ENCODE measurements around the gene COPS3. TPM values are rescaled to one million over a fixed set of nuclear protein-coding genes. Genes with fewer than 3 reads are reported as not detected.

The COPS3 gene
- total RNA-seq, 1 experiment from 2014 or later, result 125 TPM

DNA sequence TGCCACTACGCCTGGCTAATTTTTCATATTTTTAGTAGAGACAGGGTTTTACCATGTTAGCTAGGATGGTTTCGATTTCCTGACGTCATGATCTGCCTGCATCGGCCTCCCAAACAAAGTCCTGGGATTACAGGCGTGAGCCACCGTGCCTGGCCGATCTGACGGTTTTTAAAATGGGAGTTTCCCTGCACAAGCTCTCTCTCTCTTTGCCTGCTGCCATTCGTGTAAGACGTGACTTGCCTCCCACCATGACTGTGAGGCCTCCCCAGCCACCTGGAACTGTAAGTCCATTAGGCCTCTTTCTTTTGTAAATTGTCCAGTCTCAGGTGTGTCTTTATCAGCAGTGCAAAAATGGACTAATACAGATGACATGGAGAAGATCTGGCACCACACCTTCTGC, 39.4 kb downstream of the COPS3 start:
- no peak for DNase-seq
- Histone ChIP-seq H3K4me3 (ENCODE audit: insufficient read depth, low read depth, low read length) (no peak overlapping the region), H3K27me3 (ENCODE audit: control insufficient read depth, insufficient read depth, low read length) (no peaks in the 10 kb centered on the region)

DNA sequence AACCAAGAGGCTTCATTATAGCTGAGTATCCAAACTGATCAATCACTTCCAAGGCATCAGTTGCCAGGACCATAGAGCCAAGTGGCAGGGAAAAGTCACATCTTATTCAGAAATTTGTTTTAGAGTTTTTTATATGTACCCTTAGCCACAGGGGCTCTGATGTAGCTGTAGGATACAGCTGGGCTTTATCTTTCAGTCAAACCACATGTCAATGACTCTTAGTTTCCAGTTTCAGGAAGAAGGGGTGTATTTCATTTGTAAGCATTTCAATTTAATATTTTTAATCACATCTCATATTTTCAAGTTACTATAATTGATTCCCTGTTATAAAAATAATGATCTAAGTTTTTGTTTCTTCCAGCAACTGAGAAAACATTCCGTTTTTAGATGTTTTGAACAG, 41.2 kb downstream of the COPS3 start:
- Histone ChIP-seq H3K27me3 (ENCODE audit: control insufficient read depth, insufficient read depth, low read length) (no peaks in the 10 kb centered on the region), H3K36me3 (replicated peaks; ENCODE audit: control insufficient read depth, insufficient read depth, low read length) (no peaks in the 10 kb centered on the region)
- DNase-seq, result no peak

More for the DNA sequence above, 39.4 kb downstream of the COPS3 start:
- H3K36me3 ChIP-seq (replicated peaks; ENCODE audit: control insufficient read depth, insufficient read depth, low read length), result no peaks in the 10 kb centered on the region

DNA sequence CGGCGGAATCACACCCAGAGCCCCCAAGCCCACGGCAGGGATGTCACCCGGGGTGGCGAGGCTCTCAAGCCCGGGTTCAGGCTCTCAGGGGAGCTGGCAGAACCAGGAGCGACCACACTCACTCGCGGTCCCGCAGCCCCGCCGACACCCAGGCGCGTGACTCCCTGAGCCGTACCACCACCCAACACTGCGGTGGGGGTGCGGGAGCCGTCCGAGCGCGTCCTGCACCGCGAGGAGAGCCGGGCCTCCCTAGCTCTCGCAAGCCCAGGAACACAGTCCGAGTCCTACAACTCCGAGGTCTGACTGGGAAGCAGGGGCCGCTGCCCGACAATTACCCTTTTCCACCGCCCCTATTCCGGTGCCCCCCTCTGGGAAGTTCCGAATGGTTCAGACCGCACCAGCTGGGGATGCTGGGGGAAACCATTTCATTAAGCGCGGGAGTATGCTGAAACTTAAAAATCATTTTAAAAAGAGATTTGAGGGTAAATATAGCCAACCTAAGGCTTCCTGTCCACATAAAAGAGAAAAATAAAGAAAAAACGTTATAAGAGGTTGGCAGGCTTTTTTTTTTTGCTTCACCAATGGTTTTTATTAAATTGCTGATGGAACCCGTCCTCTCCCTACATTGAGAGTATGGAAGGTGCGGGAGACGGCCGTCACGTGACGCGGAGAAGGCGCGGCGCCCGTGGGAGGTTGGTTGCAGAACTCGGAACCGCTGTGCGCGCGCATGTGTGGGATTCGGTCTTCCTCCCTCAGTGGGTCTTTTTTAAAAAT, 43.8 kb downstream of the COPS3 start, which contains the start of gene FLCN:
TSS of gene FLCN (minus strand) at position 143 of the 774 bp plus-strand sequence. CDS start 9,031 bp downstream, outside the sequence.
- H3K27me3 ChIP-seq (ENCODE audit: control insufficient read depth, insufficient read depth, low read length), result no peaks in the 10 kb centered on the region
- peak within 1 kb of the TSS; percentile 96 for H3K4me3 ChIP-seq (ENCODE audit: insufficient read depth, low read depth, low read length)
- peaks cover 2% of the 10 kb centered on the region for H3K36me3 ChIP-seq (replicated peaks; ENCODE audit: control insufficient read depth, insufficient read depth, low read length)
- DNase-seq, result peak; percentile 93

More for the DNA sequence above, 41.2 kb downstream of the COPS3 start:
- H3K4me3 ChIP-seq (ENCODE audit: insufficient read depth, low read depth, low read length), result no peak overlapping the region

DNA sequence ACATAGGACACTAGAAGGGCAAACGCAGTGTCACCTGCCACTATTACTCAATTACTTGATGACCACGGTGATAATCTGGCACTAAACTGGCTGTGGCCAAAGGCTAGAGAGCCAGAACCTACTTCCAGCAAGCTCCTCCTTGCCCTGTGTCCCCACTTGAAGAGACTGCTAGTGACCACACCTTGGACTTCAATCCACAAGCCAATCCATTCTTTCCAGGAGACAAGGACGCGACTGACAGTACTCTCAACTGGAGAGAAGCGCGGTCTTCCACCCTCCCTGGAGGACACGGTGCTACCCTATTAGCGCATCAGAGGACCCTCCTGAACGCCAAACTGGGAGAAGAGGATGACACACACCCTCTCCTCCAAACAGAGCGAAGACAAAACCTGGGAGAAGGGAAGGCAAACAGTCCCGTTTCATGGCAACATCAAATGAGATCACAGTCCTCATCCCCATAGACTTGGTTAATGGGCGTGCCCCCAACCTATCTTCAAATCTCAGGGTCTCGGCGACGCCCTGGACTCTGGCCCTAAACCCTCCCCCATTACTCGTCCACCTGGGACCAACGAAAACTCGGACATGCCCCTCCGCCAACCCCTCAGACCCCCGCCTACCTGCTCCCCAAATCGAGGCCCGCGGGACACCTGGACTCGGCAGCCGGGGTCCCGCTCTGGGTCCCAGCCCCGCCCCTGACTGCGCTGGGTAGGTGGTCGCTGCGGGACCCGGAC, 44.6 kb downstream of the COPS3 start:
- Histone ChIP-seq H3K36me3 (replicated peaks; ENCODE audit: control insufficient read depth, insufficient read depth, low read length) (peaks cover 7% of the 10 kb centered on the region), H3K4me3 (ENCODE audit: insufficient read depth, low read depth, low read length) (peak overlapping the region; percentile 96), H3K27me3 (ENCODE audit: control insufficient read depth, insufficient read depth, low read length) (no peaks in the 10 kb centered on the region)
- DNase-seq, result no peak

DNA sequence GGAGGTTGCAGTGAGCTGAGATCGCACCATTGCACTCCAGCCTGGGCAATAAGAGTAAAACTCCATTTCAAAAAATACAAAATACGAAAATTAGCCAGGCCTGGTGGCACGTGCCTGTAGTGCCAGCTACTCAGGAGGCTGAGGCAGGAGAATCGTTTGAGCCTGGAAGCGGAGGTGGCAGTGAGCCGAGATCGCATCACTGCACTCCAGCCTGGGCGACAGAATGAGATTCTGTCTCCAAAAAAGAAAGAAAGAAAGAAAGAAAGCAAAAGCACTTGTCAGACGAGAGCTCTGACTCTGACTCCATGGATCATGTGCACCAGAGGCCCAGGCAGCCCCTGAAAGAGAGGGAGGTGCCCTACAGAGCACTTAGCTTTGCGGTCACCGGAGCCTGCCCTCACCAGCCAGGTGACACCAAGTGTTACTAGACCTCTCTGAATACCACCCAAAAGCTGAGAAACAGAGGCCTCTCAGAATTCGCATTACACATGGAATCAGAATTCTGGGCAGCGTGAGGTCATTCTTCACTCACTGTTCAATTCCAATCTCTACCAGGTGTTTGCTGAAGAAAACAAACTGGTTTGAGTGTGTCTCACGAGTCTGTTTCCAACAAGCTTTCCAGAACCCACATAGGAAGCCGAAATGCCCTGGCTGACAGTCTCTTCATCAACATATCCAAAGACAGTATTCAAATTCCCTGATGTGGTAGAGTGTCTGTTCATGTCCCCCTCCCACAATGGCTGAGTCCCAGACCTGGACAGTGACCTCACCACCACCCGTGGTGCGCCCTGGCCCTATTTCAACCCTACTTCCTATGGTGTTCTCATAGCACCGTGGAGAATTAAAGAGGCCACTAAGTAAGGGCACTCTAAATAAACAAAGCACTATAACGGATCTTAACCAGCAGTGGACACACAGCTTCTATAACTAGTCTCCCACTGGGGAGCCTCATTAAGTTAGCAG, 45.6 kb downstream of the COPS3 start:
- Histone ChIP-seq H3K27me3 (ENCODE audit: control insufficient read depth, insufficient read depth, low read length) (no peaks in the 10 kb centered on the region), H3K4me3 (ENCODE audit: insufficient read depth, low read depth, low read length) (peak overlapping the region; percentile 96; the same call in 1 of the 2 replicates)
- DNase-seq, result peak; percentile 38

DNA sequence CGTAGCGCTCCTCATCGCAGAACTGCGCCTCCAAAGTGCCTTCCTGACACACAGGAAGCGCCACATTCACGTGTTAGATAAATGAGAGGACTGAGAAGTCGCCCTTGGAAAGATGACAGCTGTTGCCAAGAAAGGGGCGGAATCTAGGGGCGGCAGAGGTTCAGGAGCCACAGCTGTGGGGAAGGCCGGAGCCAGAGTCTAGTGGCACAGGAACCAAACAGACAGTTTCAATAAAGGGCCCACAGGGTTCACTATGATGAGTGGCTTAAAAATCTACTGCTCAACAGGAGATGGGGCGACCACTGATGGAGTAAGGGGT, 48.8 kb downstream of the COPS3 start:
- peaks cover 21% of the 10 kb centered on the region for H3K36me3 ChIP-seq (replicated peaks; ENCODE audit: control insufficient read depth, insufficient read depth, low read length)
- no peaks in the 10 kb centered on the region for H3K27me3 ChIP-seq (ENCODE audit: control insufficient read depth, insufficient read depth, low read length)
- DNase-seq, result no peak
- H3K4me3 ChIP-seq (ENCODE audit: insufficient read depth, low read depth, low read length), result no peak overlapping the region

More for the DNA sequence above, 45.6 kb downstream of the COPS3 start:
- H3K36me3 ChIP-seq (replicated peaks; ENCODE audit: control insufficient read depth, insufficient read depth, low read length), result peaks cover 7% of the 10 kb centered on the region

DNA sequence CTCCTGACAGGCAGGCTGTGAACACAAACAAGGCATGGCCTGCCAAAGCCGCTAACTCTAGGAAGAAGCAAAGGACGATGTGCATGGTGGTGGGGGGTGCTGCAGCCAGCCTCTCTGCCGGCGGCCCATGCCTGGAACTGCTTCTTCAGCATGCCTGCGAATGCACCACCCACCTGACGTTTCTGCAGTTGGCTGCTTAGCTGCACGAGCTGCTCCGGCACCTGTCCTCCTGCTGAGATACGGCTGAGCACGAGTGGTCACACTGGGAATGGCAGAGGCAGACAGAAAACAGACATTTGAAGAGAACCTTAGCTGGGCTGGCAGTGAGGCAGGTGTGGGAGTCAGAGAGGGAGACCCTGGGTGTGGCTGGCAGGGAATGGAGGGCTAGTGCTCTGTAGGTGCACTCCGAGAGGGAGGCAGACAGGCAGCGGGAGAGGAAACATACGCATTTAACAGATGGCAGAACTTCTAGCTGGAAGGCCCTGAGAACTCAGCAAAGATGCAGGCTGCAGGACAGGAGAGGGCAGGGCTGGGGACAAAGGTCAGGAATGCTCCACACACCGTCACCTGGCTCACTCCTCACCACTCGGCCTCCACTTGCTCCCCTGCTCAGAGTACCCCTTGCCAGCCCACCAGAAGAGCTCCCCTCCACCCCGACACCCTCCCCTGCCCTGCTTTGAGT, 49.3 kb downstream of the COPS3 start:
- H3K27me3 ChIP-seq (ENCODE audit: control insufficient read depth, insufficient read depth, low read length), result no peaks in the 10 kb centered on the region
- DNase-seq, result peak; percentile 23
- H3K36me3 ChIP-seq (replicated peaks; ENCODE audit: control insufficient read depth, insufficient read depth, low read length), result peaks cover 23% of the 10 kb centered on the region
- H3K4me3 ChIP-seq (ENCODE audit: insufficient read depth, low read depth, low read length), result no peak overlapping the region

DNA sequence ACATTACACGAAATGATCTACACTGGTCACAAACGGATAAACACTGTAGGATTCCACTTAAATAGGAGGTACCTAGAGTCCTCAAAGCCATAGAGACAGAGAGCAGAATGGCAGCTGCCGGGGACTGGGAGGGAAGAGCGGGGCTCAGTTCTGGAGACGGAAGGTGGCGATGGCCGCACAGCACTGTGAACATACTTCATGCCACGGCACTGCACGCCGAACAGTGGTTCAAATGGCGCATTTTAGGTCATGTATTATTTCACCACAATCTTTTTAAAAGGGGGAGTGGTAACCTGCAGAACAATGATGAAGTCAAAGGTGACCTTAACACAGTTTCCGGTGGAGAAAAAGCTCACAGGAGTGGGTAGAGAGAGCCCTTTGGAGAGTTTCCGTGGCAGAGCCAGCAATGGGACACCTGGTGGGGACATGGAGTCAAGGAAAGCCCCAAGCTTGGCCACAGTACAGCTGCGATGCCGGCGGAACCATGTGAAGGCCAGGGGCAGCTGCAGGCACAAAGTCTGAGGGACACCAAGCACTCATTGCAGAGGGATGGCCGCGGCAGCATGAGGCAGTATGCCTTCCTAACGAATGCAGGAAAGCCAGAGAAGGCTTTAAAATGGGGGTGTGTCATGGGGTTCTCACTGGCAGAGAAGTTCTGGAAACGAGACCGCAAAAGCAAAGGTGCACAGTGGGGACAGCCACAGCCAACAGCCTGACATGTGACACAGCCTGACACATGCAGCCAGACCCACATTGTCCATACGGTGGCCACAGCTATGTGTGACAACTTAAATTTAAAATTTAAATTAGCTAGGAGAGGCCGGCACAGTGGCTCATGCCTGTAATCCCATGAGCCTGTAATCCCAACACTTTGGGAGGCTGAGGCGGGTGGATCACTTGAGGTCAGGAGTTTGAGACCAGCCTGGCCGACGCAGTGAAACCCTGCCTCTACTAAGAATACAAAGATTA, 51.3 kb downstream of the COPS3 start:
- Histone ChIP-seq H3K4me3 (ENCODE audit: insufficient read depth, low read depth, low read length) (no peak overlapping the region), H3K27me3 (ENCODE audit: control insufficient read depth, insufficient read depth, low read length) (no peaks in the 10 kb centered on the region), H3K36me3 (replicated peaks; ENCODE audit: control insufficient read depth, insufficient read depth, low read length) (peaks cover 39% of the 10 kb centered on the region)
- no peak for DNase-seq

DNA sequence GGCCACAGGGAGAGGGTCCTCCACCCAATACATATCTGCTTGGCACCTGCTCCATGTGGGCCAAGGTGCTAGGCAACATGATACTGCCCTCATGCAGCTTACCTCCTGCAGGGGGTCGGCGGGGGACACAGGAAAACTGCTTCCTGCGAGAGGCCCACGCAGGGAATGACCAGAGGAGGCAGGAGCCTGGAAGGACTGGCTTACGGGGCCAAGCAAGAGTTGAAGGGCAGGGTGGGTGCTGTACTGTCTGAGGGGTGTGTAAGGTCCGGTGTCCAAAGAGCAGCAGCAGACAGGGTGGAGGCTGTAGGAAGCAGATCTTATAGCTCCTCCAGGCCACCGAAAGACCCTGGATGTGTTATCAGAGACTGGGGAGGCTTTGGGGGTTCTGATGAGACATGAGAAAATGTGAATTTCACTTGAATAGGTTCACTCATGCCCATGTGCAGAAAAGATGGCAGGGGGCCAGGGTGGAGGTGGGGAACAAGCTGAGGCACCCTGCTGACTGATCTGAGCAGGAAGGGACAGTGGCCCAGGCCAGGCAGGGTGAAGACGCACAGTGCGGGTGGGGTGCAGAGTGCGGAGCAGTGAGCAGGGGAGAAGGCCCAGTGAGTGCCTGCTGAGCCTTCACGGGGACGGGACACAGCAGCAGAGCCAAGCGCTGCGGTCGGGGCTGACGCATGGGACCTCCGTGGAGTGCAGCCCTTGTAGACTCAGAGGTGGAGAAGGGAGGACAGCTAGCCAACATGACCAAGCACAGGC, 52.3 kb downstream of the COPS3 start:
- Histone ChIP-seq H3K4me3 (ENCODE audit: insufficient read depth, low read depth, low read length) (no peak overlapping the region), H3K36me3 (replicated peaks; ENCODE audit: control insufficient read depth, insufficient read depth, low read length) (peaks cover 44% of the 10 kb centered on the region), H3K27me3 (ENCODE audit: control insufficient read depth, insufficient read depth, low read length) (no peaks in the 10 kb centered on the region)
- DNase-seq, result peak; percentile 36

DNA sequence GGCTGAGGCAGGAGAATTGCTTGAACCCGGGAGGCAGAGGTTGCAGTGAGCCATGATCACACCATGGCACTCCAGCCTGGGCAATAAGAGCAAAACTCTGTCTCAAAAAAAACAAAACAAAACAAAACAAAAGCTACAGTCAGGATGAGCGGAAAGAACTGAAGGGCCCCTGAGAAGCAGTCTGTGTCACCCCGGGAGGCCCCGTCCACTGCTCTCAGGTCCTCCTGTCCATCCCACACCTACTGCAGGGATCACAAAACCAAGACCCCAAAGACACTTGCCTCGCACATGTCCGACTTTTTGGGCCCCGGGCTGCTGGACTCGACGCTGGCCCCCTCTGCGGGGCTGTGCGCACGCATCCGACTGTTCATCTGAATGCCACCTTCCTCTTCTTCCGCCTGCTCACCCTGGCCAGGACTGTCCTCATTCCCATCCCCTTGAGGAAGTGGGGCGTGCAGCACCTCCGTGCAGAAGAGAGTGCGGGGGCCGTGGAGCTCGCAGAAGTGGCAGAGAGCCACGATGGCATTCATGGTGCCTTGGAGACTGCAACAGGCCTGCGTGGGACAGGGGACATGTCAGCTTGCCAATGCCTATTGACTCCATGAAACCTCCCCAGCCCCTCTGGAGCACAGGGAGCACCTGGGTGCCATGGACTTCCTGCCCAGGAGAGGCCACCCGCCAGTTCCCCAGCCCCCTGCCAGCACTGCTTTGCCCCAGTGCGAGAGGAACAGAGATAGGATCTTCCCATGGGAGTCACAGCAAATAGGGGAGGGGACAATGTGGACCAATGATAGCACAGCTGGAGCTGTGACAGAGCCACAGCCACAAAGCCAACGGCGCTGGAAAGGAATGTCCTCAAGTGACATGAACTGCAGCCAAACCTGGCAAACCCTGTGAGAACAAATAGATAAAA, 53.2 kb downstream of the COPS3 start:
- peaks cover 49% of the 10 kb centered on the region for H3K36me3 ChIP-seq (replicated peaks; ENCODE audit: control insufficient read depth, insufficient read depth, low read length)
- no peaks in the 10 kb centered on the region for H3K27me3 ChIP-seq (ENCODE audit: control insufficient read depth, insufficient read depth, low read length)
- no peak overlapping the region for H3K4me3 ChIP-seq (ENCODE audit: insufficient read depth, low read depth, low read length)
- DNase-seq, result peak; percentile 41

DNA sequence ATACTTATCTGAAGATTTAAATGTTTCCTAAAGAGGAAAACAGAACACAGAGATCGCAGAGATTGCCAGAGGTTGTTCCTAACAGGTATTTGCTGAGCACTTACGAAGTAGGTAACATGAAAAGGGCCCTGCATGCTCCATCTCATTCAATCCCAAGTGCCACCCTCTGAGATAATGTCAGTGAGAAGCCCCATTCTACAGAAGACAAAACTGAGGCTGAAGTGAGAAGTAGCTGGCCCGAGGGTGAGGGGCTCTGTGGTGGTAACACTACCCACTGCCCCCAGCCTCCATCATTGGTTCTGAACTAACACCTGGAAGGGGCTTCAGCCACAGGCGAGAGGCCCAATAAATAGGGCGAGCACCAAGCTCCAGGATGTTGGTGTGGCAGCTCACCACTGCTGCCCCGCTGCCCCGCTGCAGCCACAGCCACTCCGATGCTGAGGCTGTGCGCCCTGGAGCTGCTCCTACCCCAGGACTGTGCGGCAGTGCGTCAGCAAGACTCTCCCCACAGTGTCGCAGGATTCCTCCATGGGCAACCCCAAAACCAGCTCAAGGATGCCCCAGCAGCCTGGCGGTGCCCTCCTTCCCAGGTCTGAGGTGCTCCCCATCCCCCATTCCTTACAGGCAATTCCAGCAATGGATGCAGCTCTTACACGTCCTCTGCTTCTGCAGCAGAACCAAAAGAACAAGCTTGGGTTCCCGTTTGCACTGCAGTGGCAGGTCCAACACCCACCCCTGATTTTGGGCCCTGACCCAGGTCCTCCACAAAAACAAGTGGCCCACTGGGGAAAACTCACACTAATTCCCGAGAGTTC, 54.4 kb downstream of the COPS3 start:
- Histone ChIP-seq H3K4me3 (ENCODE audit: insufficient read depth, low read depth, low read length) (no peak overlapping the region), H3K36me3 (replicated peaks; ENCODE audit: control insufficient read depth, insufficient read depth, low read length) (peaks cover 49% of the 10 kb centered on the region), H3K27me3 (ENCODE audit: control insufficient read depth, insufficient read depth, low read length) (no peaks in the 10 kb centered on the region)
- peak; percentile 33 for DNase-seq
